ENCODE results near the gene ATP2C1.
"Not testable (repeated sequence)": the region's sequence is repeated elsewhere in the genome, so short reads cannot be mapped to it uniquely, and the experiment has no call there.

ATP2C1 gene

GRCh38 chr3:130941793-130942192, 47.9 kb downstream of the ATP2C1 start:
- DNase-seq = no peak

- DNase-seq = no peak
These were observed 53.0 kb downstream of the ATP2C1 start for GRCh38 chr3:130946882-130947281.

GRCh38 chr3:130948001-130948773, 54.3 kb downstream of the ATP2C1 start:
- no peak for DNase-seq

- DNase-seq = no peak
These were observed 55.0 kb downstream of the ATP2C1 start for GRCh38 chr3:130948929-130949328.

GRCh38 chr3:130950124-130950523, 56.2 kb downstream of the ATP2C1 start:
- DNase-seq = no peak

GRCh38 chr3:130950641-130951040, 56.8 kb downstream of the ATP2C1 start:
- no peak for DNase-seq

- no peak for DNase-seq
These were observed 61.6 kb downstream of the ATP2C1 start for GRCh38 chr3:130955481-130955880.

- no peak for DNase-seq
These were observed 62.4 kb downstream of the ATP2C1 start for GRCh38 chr3:130956281-130956680.

GRCh38 chr3:130956721-130957120, 62.8 kb downstream of the ATP2C1 start:
- no peak for DNase-seq

GRCh38 chr3:130960139-130960795, 66.4 kb downstream of the ATP2C1 start:
- no peak for DNase-seq

GRCh38 chr3:130961458-130961857, 67.6 kb downstream of the ATP2C1 start:
- no peak for DNase-seq

- no peak for DNase-seq
These were observed 69.6 kb downstream of the ATP2C1 start for GRCh38 chr3:130963444-130963843.

GRCh38 chr3:130963878-130964277, 70.0 kb downstream of the ATP2C1 start:
- DNase-seq = no peak

- DNase-seq = no peak
These were observed 73.4 kb downstream of the ATP2C1 start for GRCh38 chr3:130967281-130967680.

- no peak for DNase-seq
These were observed 74.3 kb downstream of the ATP2C1 start for GRCh38 chr3:130968221-130968620.

GRCh38 chr3:130969621-130970020, 75.7 kb downstream of the ATP2C1 start:
- DNase-seq = no peak

GRCh38 chr3:130971208-130971607, 77.3 kb downstream of the ATP2C1 start:
- DNase-seq = no peak

- not testable (repeated sequence) for DNase-seq
These were observed 78.7 kb downstream of the ATP2C1 start for GRCh38 chr3:130972592-130972991.

- no peak for DNase-seq
These were observed 79.5 kb downstream of the ATP2C1 start for GRCh38 chr3:130973406-130973805.

GRCh38 chr3:130974201-130974600, 80.3 kb downstream of the ATP2C1 start:
- no peak for DNase-seq

- DNase-seq = no peak
These were observed 81.4 kb downstream of the ATP2C1 start for GRCh38 chr3:130975251-130975650.

GRCh38 chr3:130976706-130977105, 82.8 kb downstream of the ATP2C1 start:
- DNase-seq = no peak

GRCh38 chr3:130979117-130979516, 85.2 kb downstream of the ATP2C1 start:
- no peak for DNase-seq

GRCh38 chr3:130981469-130981868, 87.6 kb downstream of the ATP2C1 start:
- DNase-seq = no peak

GRCh38 chr3:130990282-130990681, 96.4 kb downstream of the ATP2C1 start:
- DNase-seq = no peak

All from effector CD4-positive, alpha-beta T cell (primary cell).